HG02763 (cell line): Measurements from ENCODE around the gene NFIB.

Experiments
- ATAC-seq: cut with Tn5 transposase; IDR thresholded peaks from one replicate; pipeline ENCODE4 v1.9.1; 2021; ENCODE audit warnings: mild to moderate bottlenecking, moderate library complexity; ENCODE audit not compliant: unreplicated experiment

NFIB gene

GRCh38 chr9:14159440-14160216 lies 154.3 kb downstream of the NFIB start:
- ATAC-seq = no peak

- ATAC-seq = no peak
Observed at GRCh38 chr9:14158916-14159315, 155.0 kb downstream of the NFIB start.

- ATAC-seq = no peak
Observed at GRCh38 chr9:14158136-14158813, 155.7 kb downstream of the NFIB start.

- ATAC-seq = no peak
Observed at GRCh38 chr9:14157191-14157590, 156.8 kb downstream of the NFIB start.

- peak; percentile 98 for ATAC-seq
Observed at GRCh38 chr9:14156046-14156445, 157.9 kb downstream of the NFIB start.

- no peak for ATAC-seq
Observed at GRCh38 chr9:14155237-14155636, 158.7 kb downstream of the NFIB start.

GRCh38 chr9:14153310-14153720 lies 160.6 kb downstream of the NFIB start:
- ATAC-seq = no peak

GRCh38 chr9:14151451-14151850 lies 162.5 kb downstream of the NFIB start:
- ATAC-seq = no peak

GRCh38 chr9:14148501-14149103 lies 165.3 kb downstream of the NFIB start:
- ATAC-seq = no peak

- ATAC-seq = no peak
Observed at GRCh38 chr9:14147738-14148137, 166.2 kb downstream of the NFIB start.

- ATAC-seq = no peak
Observed at GRCh38 chr9:14146201-14146874, 167.6 kb downstream of the NFIB start.

- no peak for ATAC-seq
Observed at GRCh38 chr9:14144215-14144614, 169.7 kb downstream of the NFIB start.

GRCh38 chr9:14141699-14142098 lies 172.2 kb downstream of the NFIB start:
- no peak for ATAC-seq

- no peak for ATAC-seq
Observed at GRCh38 chr9:14140096-14140697, 173.7 kb downstream of the NFIB start.

- no peak for ATAC-seq
Observed at GRCh38 chr9:14139287-14139686, 174.7 kb downstream of the NFIB start.

- no peak for ATAC-seq
Observed at GRCh38 chr9:14136646-14137370, 177.1 kb downstream of the NFIB start.

- no peak for ATAC-seq
Observed at GRCh38 chr9:14136047-14136635, 177.8 kb downstream of the NFIB start.

GRCh38 chr9:14135421-14135820 lies 178.5 kb downstream of the NFIB start:
- no peak for ATAC-seq

- no peak for ATAC-seq
Observed at GRCh38 chr9:14133394-14133793, 180.5 kb downstream of the NFIB start.

GRCh38 chr9:14132775-14133174 lies 181.2 kb downstream of the NFIB start:
- ATAC-seq = no peak
